SK-N-SH (cell line): ENCODE data around the gene HPS6. TPM values are rescaled to one million over a fixed set of nuclear protein-coding genes. Genes with fewer than 3 reads are reported as not detected.

Experiments
- CTCF ChIA-PET: fragments of 300-600, 350-600 bp; formaldehyde crosslinking; extraction: SDS; loops from one replicate; lab custom pipeline; 2021; lab: Yijun Ruan, JAX
- POLR2A ChIA-PET: fragments of 350-600 bp; sonication (Branson Sonifier 250); formaldehyde crosslinking; extraction: SDS; loops from one replicate; lab custom pipeline; 2020; ENCODE audit warnings: antibody characterized with exemption, inconsistent platforms; lab: Yijun Ruan, JAX
- DNase-seq: peaks from one replicate; pipeline ENCODE4 v3.0.0; 2012
- H2AFZ ChIP-seq: fragments of 200-600 bp; sonication (generic); 2 replicates; pipeline ENCODE4 v1.8.1; 2016; ENCODE audit warnings: antibody characterized with exemption, mild to moderate bottlenecking, low read depth
- H3F3A ChIP-seq: fragments of 200-600 bp; sonication (generic); replicated peaks from 2 replicates; pipeline ENCODE3; 2016; ENCODE audit warnings: antibody characterized with exemption, mild to moderate bottlenecking; ENCODE audit not compliant: insufficient read depth
- H3K27ac ChIP-seq, 2 experiments: fragments of 200-500 bp in 1 of 2; fragments of 200-600 bp in 1 of 2; sonication (Bioruptor generic) in 1 of 2; sonication (generic), shearing (Covaris generic) in 1 of 2; 2 replicates each; pipeline versions ENCODE4 v1.5.1 to v1.6.1; 2014 to 2016; ENCODE audit warnings: low read depth in 2 of 2, inconsistent platforms in 1 of 2, low read length in 1 of 2, mild to moderate bottlenecking in 1 of 2, mixed read lengths in 1 of 2
- H3K27me3 ChIP-seq: fragments of 200-600 bp; sonication (generic), shearing (Covaris generic); 2 replicates; pipeline ENCODE4 v1.6.1; 2016; ENCODE audit warnings: mixed run types; ENCODE audit not compliant: insufficient read depth
- H3K36me3 ChIP-seq, 2 experiments: fragments of 200-500 bp in 1 of 2; fragments of 200-600 bp in 1 of 2; sonication (Bioruptor generic) in 1 of 2; sonication (generic) in 1 of 2; replicated peaks in 1 of 2; 2 replicates each; pipeline versions ENCODE3 to v1.5.1; 2014 to 2016; ENCODE audit warnings: low read length in 1 of 2, mild to moderate bottlenecking in 1 of 2; ENCODE audit not compliant: insufficient read depth in 2 of 2, control insufficient read depth in 1 of 2
- H3K4me1 ChIP-seq, 2 experiments: fragments of 200-500 bp in 1 of 2; fragments of 200-600 bp in 1 of 2; sonication (Bioruptor generic) in 1 of 2; sonication (generic), shearing (Covaris generic) in 1 of 2; 2 replicates each; pipeline versions ENCODE4 v1.5.1 to v1.6.1; 2014 to 2016; ENCODE audit warnings: low read depth in 1 of 2, low read length in 1 of 2, mixed run types in 1 of 2; ENCODE audit not compliant: insufficient read depth in 2 of 2, control insufficient read depth in 1 of 2
- H3K4me2 ChIP-seq: fragments of 200-600 bp; sonication (generic), shearing (Covaris generic); 2 replicates; pipeline ENCODE4 v1.6.1; 2017; ENCODE audit warnings: mixed run types
- H3K4me3 ChIP-seq, 2 experiments: fragments of 200-500 bp in 1 of 2; fragments of 200-600 bp in 1 of 2; sonication (Bioruptor generic) in 1 of 2; sonication (generic), shearing (Covaris generic) in 1 of 2; 2 replicates each; pipeline versions ENCODE4 v1.5.1 to v1.8.1; 2014 to 2016; ENCODE audit warnings: low read depth in 2 of 2, inconsistent platforms in 1 of 2, low read length in 1 of 2, mild to moderate bottlenecking in 1 of 2, mixed read lengths in 1 of 2, moderate library complexity in 1 of 2
- H3K79me2 ChIP-seq: fragments of 200-600 bp; sonication (generic); 2 replicates; pipeline ENCODE4 v1.8.1; 2017; ENCODE audit warnings: mild to moderate bottlenecking; ENCODE audit not compliant: insufficient read depth
- H3K9ac ChIP-seq: fragments of 200-600 bp; sonication (generic); 2 replicates; pipeline ENCODE4 v1.6.1; 2017; ENCODE audit warnings: mixed run types
- H3K9me2 ChIP-seq: fragments of 200-600 bp; sonication (generic); 2 replicates; pipeline ENCODE4 v1.6.1; 2017; ENCODE audit warnings: mixed run types
- H3K9me3 ChIP-seq: fragments of 200-600 bp; sonication (generic); 2 replicates; pipeline ENCODE4 v1.6.1; 2017; ENCODE audit warnings: mixed run types, mild to moderate bottlenecking, moderate library complexity
- H4K20me1 ChIP-seq: fragments of 200-600 bp; sonication (generic); 2 replicates; pipeline ENCODE4 v1.6.1; 2017; ENCODE audit warnings: mild to moderate bottlenecking, mixed run types; ENCODE audit not compliant: insufficient read depth
- CHD2 ChIP-seq: fragments of 150-350 bp; IDR thresholded peaks from 2 replicates; pipeline ENCODE4 v1.6.1; 2018; ENCODE audit warnings: low read length; ENCODE audit not compliant: partially characterized antibody
- EZH2phosphoT487 ChIP-seq: fragments of 200-600 bp; sonication (generic); IDR thresholded peaks from 2 replicates; pipeline ENCODE4 v1.6.1; 2017; ENCODE audit warnings: low read depth, mixed run types, mild to moderate bottlenecking, antibody characterized with exemption, moderate library complexity, borderline replicate concordance
- MXI1 ChIP-seq: IDR thresholded peaks from 2 replicates; pipeline ENCODE4 v1.6.1; 2012; ENCODE audit warnings: mild to moderate bottlenecking, low read depth, low read length, improper control_type of control experiment
- NFIC ChIP-seq: IDR thresholded peaks from 2 replicates; pipeline ENCODE4 v1.4.0; 2012; ENCODE audit warnings: borderline replicate concordance
- NRF1 ChIP-seq: IDR thresholded peaks from 2 replicates; pipeline ENCODE4 v1.6.1; 2012; ENCODE audit warnings: low read depth, mild to moderate bottlenecking, low read length
- RAD21 ChIP-seq: IDR thresholded peaks from 2 replicates; pipeline ENCODE4 v1.6.1; 2012; ENCODE audit warnings: mild to moderate bottlenecking, low read length
- RFX5 ChIP-seq: IDR thresholded peaks from 2 replicates; pipeline ENCODE4 v1.6.1; 2012; ENCODE audit warnings: mild to moderate bottlenecking, improper control_type of control experiment, low read length
- SIN3A ChIP-seq: IDR thresholded peaks from 2 replicates; pipeline ENCODE4 v1.6.1; 2012; ENCODE audit warnings: low read depth, mild to moderate bottlenecking, low read length, moderate library complexity, borderline replicate concordance
- SMC3 ChIP-seq: IDR thresholded peaks from 2 replicates; pipeline ENCODE4 v1.6.1; 2012; ENCODE audit warnings: low read depth, low read length, improper control_type of control experiment
- TAF1 ChIP-seq: IDR thresholded peaks from 2 replicates; pipeline ENCODE4 v1.6.1; 2012; ENCODE audit warnings: low read depth, mild to moderate bottlenecking, low read length, moderate library complexity, borderline replicate concordance
- polyA plus RNA-seq, 3 experiments: library from polyadenylated mRNA; depleted of rRNA; stranded (reverse); fragments of >200 nt; gene quantifications; 2 replicates each; pipeline ENCODE4 v1.2.3, GENCODE V29; 2012
- TF ChIP-seq, protein P1 (sequence below): IDR thresholded peaks from 2 replicates; pipeline ENCODE4 v1.6.1; 2012; ENCODE audit warnings: mild to moderate bottlenecking, low read depth, low read length, moderate library complexity
- TF ChIP-seq, protein P2 (sequence below): fragments of 150-350 bp; IDR thresholded peaks from 2 replicates; pipeline ENCODE4 v1.6.1; 2017; ENCODE audit warnings: antibody characterized with exemption, low read length, low read depth, borderline replicate concordance
- TF ChIP-seq, protein P3 (sequence below): fragments of 200-600 bp; sonication (generic); IDR thresholded peaks from 2 replicates; pipeline ENCODE4 v1.6.1; 2017; ENCODE audit warnings: antibody characterized with exemption, mild to moderate bottlenecking, moderate library complexity
- TF ChIP-seq, protein P4 (sequence below): fragments of 150-350 bp; IDR thresholded peaks from 2 replicates; pipeline ENCODE4 v1.6.1; 2016; ENCODE audit warnings: mild to moderate bottlenecking, low read depth, low read length
- TF ChIP-seq, protein P5 (sequence below): IDR thresholded peaks from 2 replicates; pipeline ENCODE4; 2012

HPS6 gene
- polyA plus RNA-seq, 1 of the 3 experiments (the other 2 are of a cell fraction), result 7.8 TPM

DNA sequence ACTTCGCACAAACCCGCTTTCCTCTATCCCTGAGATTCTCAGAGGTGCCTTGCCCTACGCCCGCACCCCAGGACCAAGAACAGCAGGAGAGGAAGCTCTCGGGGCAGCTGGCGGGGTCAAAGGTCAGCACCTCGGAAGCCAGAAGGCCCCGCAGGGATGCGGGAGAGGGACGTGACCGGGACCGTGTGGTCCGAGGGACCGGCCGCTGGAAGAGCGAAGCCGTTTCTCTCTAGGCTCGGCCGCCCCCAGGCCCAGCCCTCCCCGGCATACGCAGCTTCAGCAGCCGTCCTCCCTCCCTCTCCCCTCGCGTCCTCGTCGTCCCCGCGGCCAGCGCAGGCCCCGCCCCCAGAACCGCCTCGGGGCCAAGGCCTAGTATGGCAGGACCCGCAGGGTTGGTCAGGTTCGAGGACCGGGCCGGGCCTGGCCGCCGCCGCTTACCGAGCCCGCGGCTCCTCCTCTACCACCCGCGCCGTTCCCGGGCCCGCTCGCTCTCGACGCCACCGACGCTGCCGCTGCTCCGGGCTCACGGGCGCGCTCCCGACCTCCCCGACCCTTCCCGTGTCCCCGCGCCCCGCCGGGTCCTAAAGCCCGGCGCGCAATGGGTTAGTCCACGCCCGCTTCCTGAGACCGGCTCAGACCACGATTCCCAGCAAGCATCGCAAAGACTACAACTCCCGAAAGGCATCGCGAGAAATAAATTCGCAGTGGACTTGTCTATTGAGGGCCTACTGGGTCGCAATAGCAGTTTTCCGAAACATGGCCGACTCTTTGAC lies 9.3 kb upstream of the HPS6 start, which contains the start of gene ARMH3 (continued):
- TF ChIP-seq, protein P1, sequence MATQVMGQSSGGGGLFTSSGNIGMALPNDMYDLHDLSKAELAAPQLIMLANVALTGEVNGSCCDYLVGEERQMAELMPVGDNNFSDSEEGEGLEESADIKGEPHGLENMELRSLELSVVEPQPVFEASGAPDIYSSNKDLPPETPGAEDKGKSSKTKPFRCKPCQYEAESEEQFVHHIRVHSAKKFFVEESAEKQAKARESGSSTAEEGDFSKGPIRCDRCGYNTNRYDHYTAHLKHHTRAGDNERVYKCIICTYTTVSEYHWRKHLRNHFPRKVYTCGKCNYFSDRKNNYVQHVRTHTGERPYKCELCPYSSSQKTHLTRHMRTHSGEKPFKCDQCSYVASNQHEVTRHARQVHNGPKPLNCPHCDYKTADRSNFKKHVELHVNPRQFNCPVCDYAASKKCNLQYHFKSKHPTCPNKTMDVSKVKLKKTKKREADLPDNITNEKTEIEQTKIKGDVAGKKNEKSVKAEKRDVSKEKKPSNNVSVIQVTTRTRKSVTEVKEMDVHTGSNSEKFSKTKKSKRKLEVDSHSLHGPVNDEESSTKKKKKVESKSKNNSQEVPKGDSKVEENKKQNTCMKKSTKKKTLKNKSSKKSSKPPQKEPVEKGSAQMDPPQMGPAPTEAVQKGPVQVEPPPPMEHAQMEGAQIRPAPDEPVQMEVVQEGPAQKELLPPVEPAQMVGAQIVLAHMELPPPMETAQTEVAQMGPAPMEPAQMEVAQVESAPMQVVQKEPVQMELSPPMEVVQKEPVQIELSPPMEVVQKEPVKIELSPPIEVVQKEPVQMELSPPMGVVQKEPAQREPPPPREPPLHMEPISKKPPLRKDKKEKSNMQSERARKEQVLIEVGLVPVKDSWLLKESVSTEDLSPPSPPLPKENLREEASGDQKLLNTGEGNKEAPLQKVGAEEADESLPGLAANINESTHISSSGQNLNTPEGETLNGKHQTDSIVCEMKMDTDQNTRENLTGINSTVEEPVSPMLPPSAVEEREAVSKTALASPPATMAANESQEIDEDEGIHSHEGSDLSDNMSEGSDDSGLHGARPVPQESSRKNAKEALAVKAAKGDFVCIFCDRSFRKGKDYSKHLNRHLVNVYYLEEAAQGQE, result no peak
- TF ChIP-seq NRF1 (0 out of 2 replicates have a peak, but pooled peaks have one; percentile 17), NFIC (no peak), SMC3 (no peak), RAD21 (no peak), TAF1 (peak; percentile 70; the same call in 1 of the 2 replicates), RFX5 (no peak)
- TF ChIP-seq, protein P2, sequence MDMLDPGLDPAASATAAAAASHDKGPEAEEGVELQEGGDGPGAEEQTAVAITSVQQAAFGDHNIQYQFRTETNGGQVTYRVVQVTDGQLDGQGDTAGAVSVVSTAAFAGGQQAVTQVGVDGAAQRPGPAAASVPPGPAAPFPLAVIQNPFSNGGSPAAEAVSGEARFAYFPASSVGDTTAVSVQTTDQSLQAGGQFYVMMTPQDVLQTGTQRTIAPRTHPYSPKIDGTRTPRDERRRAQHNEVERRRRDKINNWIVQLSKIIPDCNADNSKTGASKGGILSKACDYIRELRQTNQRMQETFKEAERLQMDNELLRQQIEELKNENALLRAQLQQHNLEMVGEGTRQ, result no peak
- TF ChIP-seq, all 33 proteins: peak for 14

DNA sequence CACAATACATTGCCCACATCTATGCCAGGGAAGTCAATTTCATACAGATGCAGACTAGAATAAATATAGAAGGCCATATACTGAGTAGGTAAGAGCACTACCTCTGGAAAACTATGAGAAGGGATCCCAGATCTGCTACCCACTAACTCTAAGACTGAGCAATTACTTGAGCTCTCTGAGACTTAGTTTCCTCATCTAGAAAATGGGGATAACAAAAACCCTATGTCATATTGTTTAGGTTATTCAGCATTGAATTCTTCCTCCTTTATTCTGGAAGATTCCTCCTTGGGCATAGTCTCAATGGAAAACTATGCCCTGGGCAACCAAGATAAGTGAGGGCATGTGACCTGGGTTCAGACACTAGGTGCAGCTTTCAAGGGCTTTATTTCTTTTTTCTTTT lies 5.2 kb upstream of the HPS6 start:
- ChIA-PET CTCF (interaction anchor here (1.1 to 1.6 kb wide), 2 partner anchors 8 to 13 kb away, joined by 4 to 9 read pairs; no protein-coding TSS in a partner anchor), POLR2A (no interaction called here)
- Histone ChIP-seq H3K9me2 (no peaks in the 10 kb centered on the region), H3K9me3 (no peaks in the 10 kb centered on the region), H3K4me3 (no peak overlapping the region), H4K20me1 (no peaks in the 10 kb centered on the region), H3K27ac (no peak overlapping the region), H3K79me2 (peaks cover 10% of the 10 kb centered on the region), H3K4me2 (no peak overlapping the region), H3K4me1 (peaks cover 0 to 1% of the 10 kb centered on the region in 2 experiments; a peak in 1 of 4 replicates), H3K9ac (no peak overlapping the region), H3K36me3 (no peaks in the 10 kb centered on the region), H2AFZ (0 out of 2 replicates have a peak overlapping the region, but pooled peaks have one; percentile 22), H3K27me3 (no peaks in the 10 kb centered on the region), H3F3A (peaks cover 24% of the 10 kb centered on the region)
- TF ChIP-seq RAD21 (no peak), CHD2 (no peak), SIN3A (no peak), NFIC (no peak), MXI1 (no peak), EZH2phosphoT487 (no peak)
- TF ChIP-seq, protein P3, sequence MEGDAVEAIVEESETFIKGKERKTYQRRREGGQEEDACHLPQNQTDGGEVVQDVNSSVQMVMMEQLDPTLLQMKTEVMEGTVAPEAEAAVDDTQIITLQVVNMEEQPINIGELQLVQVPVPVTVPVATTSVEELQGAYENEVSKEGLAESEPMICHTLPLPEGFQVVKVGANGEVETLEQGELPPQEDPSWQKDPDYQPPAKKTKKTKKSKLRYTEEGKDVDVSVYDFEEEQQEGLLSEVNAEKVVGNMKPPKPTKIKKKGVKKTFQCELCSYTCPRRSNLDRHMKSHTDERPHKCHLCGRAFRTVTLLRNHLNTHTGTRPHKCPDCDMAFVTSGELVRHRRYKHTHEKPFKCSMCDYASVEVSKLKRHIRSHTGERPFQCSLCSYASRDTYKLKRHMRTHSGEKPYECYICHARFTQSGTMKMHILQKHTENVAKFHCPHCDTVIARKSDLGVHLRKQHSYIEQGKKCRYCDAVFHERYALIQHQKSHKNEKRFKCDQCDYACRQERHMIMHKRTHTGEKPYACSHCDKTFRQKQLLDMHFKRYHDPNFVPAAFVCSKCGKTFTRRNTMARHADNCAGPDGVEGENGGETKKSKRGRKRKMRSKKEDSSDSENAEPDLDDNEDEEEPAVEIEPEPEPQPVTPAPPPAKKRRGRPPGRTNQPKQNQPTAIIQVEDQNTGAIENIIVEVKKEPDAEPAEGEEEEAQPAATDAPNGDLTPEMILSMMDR, result no peak
- TF ChIP-seq, protein P4, sequence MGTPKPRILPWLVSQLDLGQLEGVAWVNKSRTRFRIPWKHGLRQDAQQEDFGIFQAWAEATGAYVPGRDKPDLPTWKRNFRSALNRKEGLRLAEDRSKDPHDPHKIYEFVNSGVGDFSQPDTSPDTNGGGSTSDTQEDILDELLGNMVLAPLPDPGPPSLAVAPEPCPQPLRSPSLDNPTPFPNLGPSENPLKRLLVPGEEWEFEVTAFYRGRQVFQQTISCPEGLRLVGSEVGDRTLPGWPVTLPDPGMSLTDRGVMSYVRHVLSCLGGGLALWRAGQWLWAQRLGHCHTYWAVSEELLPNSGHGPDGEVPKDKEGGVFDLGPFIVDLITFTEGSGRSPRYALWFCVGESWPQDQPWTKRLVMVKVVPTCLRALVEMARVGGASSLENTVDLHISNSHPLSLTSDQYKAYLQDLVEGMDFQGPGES, result no peak
- TF ChIP-seq, protein P5, sequence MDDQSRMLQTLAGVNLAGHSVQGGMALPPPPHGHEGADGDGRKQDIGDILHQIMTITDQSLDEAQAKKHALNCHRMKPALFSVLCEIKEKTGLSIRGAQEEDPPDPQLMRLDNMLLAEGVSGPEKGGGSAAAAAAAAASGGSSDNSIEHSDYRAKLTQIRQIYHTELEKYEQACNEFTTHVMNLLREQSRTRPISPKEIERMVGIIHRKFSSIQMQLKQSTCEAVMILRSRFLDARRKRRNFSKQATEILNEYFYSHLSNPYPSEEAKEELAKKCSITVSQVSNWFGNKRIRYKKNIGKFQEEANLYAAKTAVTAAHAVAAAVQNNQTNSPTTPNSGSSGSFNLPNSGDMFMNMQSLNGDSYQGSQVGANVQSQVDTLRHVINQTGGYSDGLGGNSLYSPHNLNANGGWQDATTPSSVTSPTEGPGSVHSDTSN, result no peak
- no peak for DNase-seq
